Measurements from ENCODE around the gene CXCL9.

DNA sequence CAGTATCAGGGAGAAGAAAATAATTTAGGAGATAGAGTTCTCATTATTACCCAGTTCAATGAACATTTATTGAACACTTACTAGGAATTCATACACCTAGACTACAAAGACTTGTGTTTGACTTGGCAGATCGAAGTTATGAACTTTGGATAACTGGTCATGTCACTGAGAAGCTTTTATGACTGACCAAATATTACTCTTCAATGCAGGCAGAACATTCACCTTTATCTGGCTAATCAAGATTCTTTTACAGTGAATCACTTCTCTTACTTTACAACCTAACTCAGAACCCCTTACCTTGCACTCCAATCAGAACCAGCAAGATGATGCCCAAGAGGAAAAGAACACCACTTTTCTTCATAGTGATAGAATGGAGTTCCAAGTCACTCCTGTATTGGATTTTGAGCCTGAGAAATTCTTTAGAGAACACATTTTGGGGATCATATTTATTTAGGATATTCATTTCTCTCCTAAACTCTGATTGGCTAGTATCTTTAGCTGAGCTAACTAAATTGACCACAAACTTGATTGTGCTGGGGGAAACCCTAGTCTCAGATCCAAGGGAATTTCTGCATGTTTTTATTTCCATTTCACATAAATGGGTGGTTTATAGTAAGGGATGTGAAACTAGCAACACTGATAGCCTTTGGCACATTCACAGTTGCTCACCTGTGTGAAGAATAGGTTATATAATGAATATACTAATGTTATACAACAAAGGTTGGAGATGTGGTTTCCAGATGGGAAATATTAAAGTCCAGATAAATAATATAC is at the start of gene CXCL9:
- TF ChIP-seq CTCF (IDR thresholded peaks at IDR 0.05; ENCODE audit: low read length) = no peak
- no peak for TF ChIP-seq EZH2 (IDR thresholded peaks at IDR 0.05; ENCODE audit: borderline replicate concordance, low read length)
